SU-DHL-6 (cell line): ENCODE data around the gene PHRF1.

ENCODE experiments used
- H2AFZ ChIP-seq: fragments of 200-600 bp; sonication (generic); 2 replicates; pipeline ENCODE4 v1.6.1; 2014; ENCODE audit warnings: low read depth, mild to moderate bottlenecking, moderate library complexity, mixed read lengths, antibody characterized with exemption, low read length; ENCODE audit not compliant: severe bottlenecking
- H3F3A ChIP-seq: fragments of 200-600 bp; shearing (Covaris generic); 2 replicates; pipeline ENCODE4 v1.6.0; 2016; ENCODE audit warnings: antibody characterized with exemption, mild to moderate bottlenecking; ENCODE audit not compliant: insufficient read depth
- H3K27ac ChIP-seq: fragments of 200-600 bp; sonication (generic); 2 replicates; pipeline ENCODE4 v1.5.1; 2016; ENCODE audit warnings: low read depth, mild to moderate bottlenecking, low read length, moderate library complexity, mixed read lengths
- H3K27me3 ChIP-seq: fragments of 200-600 bp; sonication (generic), shearing (Covaris generic); 2 replicates; pipeline ENCODE4 v1.6.0; 2014; ENCODE audit warnings: mild to moderate bottlenecking, low read length
- H3K36me3 ChIP-seq: fragments of 200-600 bp; sonication (generic); 2 replicates; pipeline ENCODE4 v1.6.1; 2014; ENCODE audit warnings: mild to moderate bottlenecking, low read length, mixed read lengths
- H3K4me2 ChIP-seq: fragments of 300-600, 200-600 bp; shearing (Covaris generic), sonication (generic); 2 replicates; pipeline ENCODE4 v1.6.0; 2014; ENCODE audit warnings: low read length, low read depth, mild to moderate bottlenecking; ENCODE audit not compliant: poor library complexity, severe bottlenecking
- H3K4me3 ChIP-seq: fragments of 200-600 bp; sonication (generic); 2 replicates; pipeline ENCODE4 v1.5.1; 2014; ENCODE audit warnings: antibody characterized with exemption, low read length, mild to moderate bottlenecking, mixed read lengths; ENCODE audit not compliant: insufficient read depth, poor library complexity, severe bottlenecking
- H3K79me2 ChIP-seq: fragments of 200-600 bp; sonication (generic); 2 replicates; pipeline ENCODE4 v1.6.1; 2014; ENCODE audit warnings: mild to moderate bottlenecking, low read length, moderate library complexity; ENCODE audit not compliant: insufficient read depth
- H3K9ac ChIP-seq: fragments of 200-600 bp; sonication (generic); 2 replicates; pipeline ENCODE4 v1.7.0; 2014; ENCODE audit warnings: mild to moderate bottlenecking, low read length
- H3K9me2 ChIP-seq: fragments of 200-600 bp; sonication (generic); replicated peaks from 2 replicates; pipeline ENCODE4 v1.6.1; 2014; ENCODE audit warnings: low read length; ENCODE audit not compliant: insufficient read depth
- H3K9me3 ChIP-seq: fragments of 200-600 bp; sonication (generic); 2 replicates; pipeline ENCODE4 v1.6.1; 2014; ENCODE audit warnings: low read length, mixed read lengths; ENCODE audit not compliant: insufficient read depth
- H4K20me1 ChIP-seq: fragments of 200-600 bp; sonication (generic); 2 replicates; pipeline ENCODE4 v1.6.1; 2014; ENCODE audit warnings: low read depth, mild to moderate bottlenecking, antibody characterized with exemption, low read length, moderate library complexity, mixed read lengths
- CTCF ChIP-seq: fragments of 200-600 bp; sonication (generic); IDR thresholded peaks from one replicate; pipeline ENCODE4 v1.5.1; 2017; ENCODE audit warnings: antibody characterized with exemption, mild to moderate bottlenecking, low read length, moderate library complexity; ENCODE audit not compliant: insufficient read depth, poor library complexity, severe bottlenecking
- EZH2phosphoT487 ChIP-seq: fragments of 200-600 bp; sonication (generic), shearing (Covaris generic); conservative IDR thresholded peaks from 2 replicates; pipeline ENCODE4 v1.6.1; 2018; ENCODE audit warnings: mild to moderate bottlenecking, antibody characterized with exemption, low read length, moderate library complexity, mixed read lengths

Gene PHRF1

GRCh38 chr11:581342-581741 lies 5.1 kb downstream of the PHRF1 start:
- H3K27ac ChIP-seq = no peak overlapping the region
- H3K4me3 ChIP-seq = no peak overlapping the region
- peaks cover 27% of the 10 kb centered on the region; the same call in 1 of the 2 replicates for H4K20me1 ChIP-seq
- no peaks in the 10 kb centered on the region for H3K36me3 ChIP-seq
- H3K9me2 ChIP-seq = no peaks in the 10 kb centered on the region
- H3K9ac ChIP-seq = no peak overlapping the region
- H3K4me2 ChIP-seq = no peak overlapping the region
- TF ChIP-seq CTCF (no peak), EZH2phosphoT487 (no peak)
- no peak overlapping the region for H2AFZ ChIP-seq
- no peaks in the 10 kb centered on the region for H3F3A ChIP-seq
- peaks cover 56% of the 10 kb centered on the region for H3K79me2 ChIP-seq
- H3K27me3 ChIP-seq = no peaks in the 10 kb centered on the region
- no peaks in the 10 kb centered on the region for H3K9me3 ChIP-seq

DNA sequence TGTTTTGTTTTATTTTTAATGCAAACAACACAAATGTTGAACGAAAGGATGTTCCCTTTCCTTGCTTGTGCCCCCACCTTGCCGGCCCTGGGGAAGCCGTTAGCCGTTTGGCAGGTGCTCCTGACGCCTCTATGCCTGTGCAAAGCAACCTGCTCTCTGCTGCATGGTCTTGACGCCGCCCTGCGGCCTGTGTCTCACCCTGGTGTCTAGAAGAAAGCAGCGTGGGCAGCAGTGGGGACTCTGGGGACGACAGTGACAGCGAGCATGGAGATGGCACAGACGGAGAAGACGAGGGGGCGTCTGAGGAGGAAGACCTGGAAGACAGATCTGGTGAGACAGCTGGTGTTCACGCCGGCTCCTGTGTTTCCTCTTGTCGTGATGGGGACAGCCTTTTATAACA lies 5.5 kb downstream of the PHRF1 start:
- H3K36me3 ChIP-seq = no peaks in the 10 kb centered on the region
- no peak overlapping the region for H3K4me3 ChIP-seq
- H3K27me3 ChIP-seq = no peaks in the 10 kb centered on the region
- peaks cover 27% of the 10 kb centered on the region; the same call in 1 of the 2 replicates for H4K20me1 ChIP-seq
- TF ChIP-seq CTCF (no peak), EZH2phosphoT487 (no peak)
- H3K4me2 ChIP-seq = no peak overlapping the region
- H3K9me2 ChIP-seq = no peaks in the 10 kb centered on the region
- H2AFZ ChIP-seq = no peak overlapping the region
- H3K9me3 ChIP-seq = no peaks in the 10 kb centered on the region
- H3K9ac ChIP-seq = no peak overlapping the region
- H3K27ac ChIP-seq = no peak overlapping the region
- peaks cover 56% of the 10 kb centered on the region for H3K79me2 ChIP-seq
- H3F3A ChIP-seq = no peaks in the 10 kb centered on the region

DNA sequence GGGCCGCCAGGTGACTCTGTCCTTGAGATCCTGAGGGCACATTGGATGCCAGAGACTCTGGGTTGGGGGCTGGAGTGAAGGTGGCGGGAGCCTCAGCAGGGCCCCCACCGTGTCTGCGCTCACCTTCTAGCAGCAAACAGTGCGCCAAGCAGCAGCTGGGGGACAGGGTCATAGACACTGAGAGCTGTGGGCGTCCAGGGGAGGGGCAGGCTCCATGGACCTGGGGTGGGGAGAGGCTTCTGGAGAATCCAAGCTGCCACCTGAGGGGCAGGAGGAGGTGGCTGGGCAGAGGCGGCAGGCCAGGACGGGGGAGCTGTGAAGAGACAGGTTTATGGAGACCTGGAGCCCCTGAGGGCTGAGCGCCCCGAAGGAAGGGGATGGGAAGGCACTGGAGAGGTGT lies 8.0 kb downstream of the PHRF1 start:
- Histone ChIP-seq H2AFZ (no peak overlapping the region), H4K20me1 (peaks cover 11% of the 10 kb centered on the region; the same call in 1 of the 2 replicates), H3F3A (no peaks in the 10 kb centered on the region), H3K4me2 (no peak overlapping the region), H3K9ac (no peak overlapping the region), H3K27me3 (no peaks in the 10 kb centered on the region), H3K9me2 (no peaks in the 10 kb centered on the region), H3K27ac (no peak overlapping the region), H3K79me2 (peaks cover 30% of the 10 kb centered on the region), H3K36me3 (0 out of 2 replicates have a peak, but pooled peaks cover 5% of the 10 kb centered on the region), H3K9me3 (no peaks in the 10 kb centered on the region), H3K4me3 (no peak overlapping the region)
- TF ChIP-seq CTCF (no peak), EZH2phosphoT487 (no peak)
